Activated CD8-positive, alpha-beta T cell treated with anti-CD3 and anti-CD28 coated beads for 36 hours (primary cell): ENCODE measurements around the gene FSTL4. TPM values are rescaled to one million over a fixed set of nuclear protein-coding genes. Genes with fewer than 3 reads are reported as not detected.

Source experiments
- ATAC-seq: fragments of 200-7000 bp; cut with Tn5 transposase; one replicate; pipeline ENCODE4 v1.10.0; 2021; ENCODE audit warnings: mild to moderate bottlenecking, moderate library complexity
- CTCF ChIA-PET: fragments of 350-600 bp; sonication (Branson Sonifier 250); formaldehyde crosslinking; loops from one replicate; lab custom pipeline; 2021; ENCODE audit warnings: antibody characterized with exemption; lab: Charles Lee
- POLR2A ChIA-PET: fragments of 350-600 bp; sonication (Branson Sonifier 250); formaldehyde crosslinking; loops from one replicate; lab custom pipeline; 2021; ENCODE audit warnings: antibody characterized with exemption; lab: Charles Lee
- DNase-seq: peaks from one replicate; pipeline ENCODE4 v3.0.0-alpha.2; 2020
- H3K27ac Mint-ChIP-seq: one replicate; pipeline ENCODE4 v1.8.0; 2021; ENCODE audit warnings: mild to moderate bottlenecking, mixed read lengths
- H3K27me3 Mint-ChIP-seq: one replicate; pipeline ENCODE4 v1.8.0; 2021; ENCODE audit warnings: mixed read lengths
- H3K36me3 Mint-ChIP-seq: one replicate; pipeline ENCODE4 v1.8.0; 2021; ENCODE audit warnings: low read depth, mixed read lengths
- H3K4me1 Mint-ChIP-seq: one replicate; pipeline ENCODE4 v1.8.0; 2021; ENCODE audit warnings: low read depth, mixed read lengths
- H3K4me3 Mint-ChIP-seq: one replicate; pipeline ENCODE4 v1.8.0; 2021; ENCODE audit warnings: mild to moderate bottlenecking, moderate library complexity, mixed read lengths
- H3K9me3 Mint-ChIP-seq: one replicate; pipeline ENCODE4 v1.8.0; 2021; ENCODE audit warnings: mixed read lengths
- intact Hi-C: fragments of 100-400 bp; cut with micrococcal nuclease; formaldehyde crosslinking; loops from one replicate; pipeline ENCODE4 v1.10.0; 2022
- total RNA-seq, 2 experiments: library from RNA; stranded (reverse); gene quantifications; one replicate each; pipeline ENCODE4 v1.2.3, GENCODE V29; 2021
- TF ChIP-seq, protein P1 (sequence below): fragments of 200-600 bp; IDR thresholded peaks from one replicate; pipeline ENCODE4 v1.8.0; 2022; ENCODE audit warnings: antibody characterized with exemption, mild to moderate bottlenecking

FSTL4 gene
- total RNA-seq, 2 experiments from 2014 or later: not detected

DNA sequence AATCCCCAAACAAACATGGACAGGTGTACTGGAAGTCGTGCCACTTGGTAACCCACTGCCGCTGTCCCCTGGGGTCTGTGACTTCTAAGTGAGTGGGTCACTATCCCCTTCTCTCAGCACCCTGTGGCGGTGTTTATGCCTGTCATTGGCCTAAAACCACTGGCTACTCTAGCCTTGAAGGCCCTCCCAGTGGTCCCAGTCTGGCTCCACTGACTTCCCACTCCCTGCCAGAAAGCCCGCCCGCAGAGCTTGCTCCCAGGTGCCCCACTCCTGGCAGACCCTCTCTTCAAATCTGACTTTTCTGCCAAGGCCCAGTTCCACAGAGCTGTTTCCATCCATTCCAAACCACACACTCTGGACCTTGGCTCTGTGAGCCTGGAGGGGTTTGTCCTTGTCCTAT lies 286.0 kb downstream of the FSTL4 start:
- DNase-seq (no peak), ATAC-seq (no peak)
- no peaks in the 10 kb centered on the region for H3K36me3 Mint-ChIP-seq
- TF ChIP-seq, protein P1, sequence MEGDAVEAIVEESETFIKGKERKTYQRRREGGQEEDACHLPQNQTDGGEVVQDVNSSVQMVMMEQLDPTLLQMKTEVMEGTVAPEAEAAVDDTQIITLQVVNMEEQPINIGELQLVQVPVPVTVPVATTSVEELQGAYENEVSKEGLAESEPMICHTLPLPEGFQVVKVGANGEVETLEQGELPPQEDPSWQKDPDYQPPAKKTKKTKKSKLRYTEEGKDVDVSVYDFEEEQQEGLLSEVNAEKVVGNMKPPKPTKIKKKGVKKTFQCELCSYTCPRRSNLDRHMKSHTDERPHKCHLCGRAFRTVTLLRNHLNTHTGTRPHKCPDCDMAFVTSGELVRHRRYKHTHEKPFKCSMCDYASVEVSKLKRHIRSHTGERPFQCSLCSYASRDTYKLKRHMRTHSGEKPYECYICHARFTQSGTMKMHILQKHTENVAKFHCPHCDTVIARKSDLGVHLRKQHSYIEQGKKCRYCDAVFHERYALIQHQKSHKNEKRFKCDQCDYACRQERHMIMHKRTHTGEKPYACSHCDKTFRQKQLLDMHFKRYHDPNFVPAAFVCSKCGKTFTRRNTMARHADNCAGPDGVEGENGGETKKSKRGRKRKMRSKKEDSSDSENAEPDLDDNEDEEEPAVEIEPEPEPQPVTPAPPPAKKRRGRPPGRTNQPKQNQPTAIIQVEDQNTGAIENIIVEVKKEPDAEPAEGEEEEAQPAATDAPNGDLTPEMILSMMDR: no peak
- H3K4me3 Mint-ChIP-seq: no peak overlapping the region
- ChIA-PET CTCF (interaction anchor here (1.0 to 2.0 kb wide), 3 partner anchors 97 to 543 kb away, joined by 3 to 5 read pairs (median 5); no protein-coding TSS in a partner anchor), POLR2A (no interaction called here)
- H3K27me3 Mint-ChIP-seq: no peaks in the 10 kb centered on the region
- H3K9me3 Mint-ChIP-seq: no peaks in the 10 kb centered on the region
- intact Hi-C loops: no loop called here
- no peak overlapping the region for H3K27ac Mint-ChIP-seq
- peaks cover 14% of the 10 kb centered on the region for H3K4me1 Mint-ChIP-seq

DNA sequence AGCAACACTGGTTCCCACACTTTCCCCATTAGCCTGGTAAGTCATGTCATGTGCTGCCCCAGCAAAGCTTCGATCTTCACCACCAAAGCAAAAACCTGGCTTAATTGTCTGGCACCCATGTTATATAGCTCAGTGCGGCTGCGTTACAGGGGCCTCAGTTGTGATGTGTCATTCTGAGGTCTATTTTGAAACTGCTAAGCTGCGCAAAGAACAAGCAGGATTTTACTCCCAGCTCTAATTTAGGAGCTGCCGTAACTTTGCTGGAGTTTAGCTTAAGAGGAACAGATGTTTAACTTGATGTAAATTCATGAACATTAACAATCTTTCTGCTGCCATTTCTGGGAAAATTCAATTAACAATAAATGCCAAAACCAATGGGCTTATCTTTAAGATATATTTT lies 286.5 kb downstream of the FSTL4 start:
- Mint-ChIP-seq H3K36me3 (no peaks in the 10 kb centered on the region), H3K4me1 (peaks cover 14% of the 10 kb centered on the region), H3K27me3 (no peaks in the 10 kb centered on the region), H3K27ac (no peak overlapping the region), H3K9me3 (no peaks in the 10 kb centered on the region), H3K4me3 (no peak overlapping the region)
- no peak for ATAC-seq
- CTCF ChIA-PET: interaction anchor here (1.0 to 2.0 kb wide), 2 partner anchors 98 to 215 kb away, joined by 5 read pairs; no protein-coding TSS in a partner anchor
- POLR2A ChIA-PET: no interaction called here
- TF ChIP-seq, protein P1: no peak
- DNase-seq: no peak
- intact Hi-C loops: no loop called here

DNA sequence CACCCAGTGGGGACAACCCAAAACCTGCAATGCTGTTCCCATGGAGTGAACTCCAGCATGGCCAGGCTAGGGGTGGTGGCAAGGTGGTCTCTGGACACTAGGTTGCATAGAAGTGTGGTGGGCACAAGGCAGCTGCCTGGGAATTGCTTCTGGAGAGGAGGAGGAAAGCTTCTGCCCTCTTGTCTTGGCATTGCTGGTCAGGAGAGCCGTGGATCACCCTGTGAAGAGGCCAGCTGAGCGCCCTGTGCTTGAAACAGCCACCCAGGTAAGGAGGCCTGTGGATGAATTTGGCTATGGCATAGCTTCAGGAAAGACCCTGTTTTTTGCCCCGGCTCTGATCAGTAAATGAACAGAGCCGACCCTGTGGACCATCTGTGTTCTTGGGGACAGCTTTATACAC lies 287.4 kb downstream of the FSTL4 start:
- H3K27me3 Mint-ChIP-seq: no peaks in the 10 kb centered on the region
- ChIA-PET CTCF (no interaction called here), POLR2A (no interaction called here)
- peaks cover 14% of the 10 kb centered on the region for H3K4me1 Mint-ChIP-seq
- H3K36me3 Mint-ChIP-seq: no peaks in the 10 kb centered on the region
- H3K9me3 Mint-ChIP-seq: no peaks in the 10 kb centered on the region
- H3K27ac Mint-ChIP-seq: no peak overlapping the region
- ATAC-seq: no peak
- intact Hi-C loops: no loop called here
- H3K4me3 Mint-ChIP-seq: no peak overlapping the region
- DNase-seq: no peak
- TF ChIP-seq, protein P1: no peak

DNA sequence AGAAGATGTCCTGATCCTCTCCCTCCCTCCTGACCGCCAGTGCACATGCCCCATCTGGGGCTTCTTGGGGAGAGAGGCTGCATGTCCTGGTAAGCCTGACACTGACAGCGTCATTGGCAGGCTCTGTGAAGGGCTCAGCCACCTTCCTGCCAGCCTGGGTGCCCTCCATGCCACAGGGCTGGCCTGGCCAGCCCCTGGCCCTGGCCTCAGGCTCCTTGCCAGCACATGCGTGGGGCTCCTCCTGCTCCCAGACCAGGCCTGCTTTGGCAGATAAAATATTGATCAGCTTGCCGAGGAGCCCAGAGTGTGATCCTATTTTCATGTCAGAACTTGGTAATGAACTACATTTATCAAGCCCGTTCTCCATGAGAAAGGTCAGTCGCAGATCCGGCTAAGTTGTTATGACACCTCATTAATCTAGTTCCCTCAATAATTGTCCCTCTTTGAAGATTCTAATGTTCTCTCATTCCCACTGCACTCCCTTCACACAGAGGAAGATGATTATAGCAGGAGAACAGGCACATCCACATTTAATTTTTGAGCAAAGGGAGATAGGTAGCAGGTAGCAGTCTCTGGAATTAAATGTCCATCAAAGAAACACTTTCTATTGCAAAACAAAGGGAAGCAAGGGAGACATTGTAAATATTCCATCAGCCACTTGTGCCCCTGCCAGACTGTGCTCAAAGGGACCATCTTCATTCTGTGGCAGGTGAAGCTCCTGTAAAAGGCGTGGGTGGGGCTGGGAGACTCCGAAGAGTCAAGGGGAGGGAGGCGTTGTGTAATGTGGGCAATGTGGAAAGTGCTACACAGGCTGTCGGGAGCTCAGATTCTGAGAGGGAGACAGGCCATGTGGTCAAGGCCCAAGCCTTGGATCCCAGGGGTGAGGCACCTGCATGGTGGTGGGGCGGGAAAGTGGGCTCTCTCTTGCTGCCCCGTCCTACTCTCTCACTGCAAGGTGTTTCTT lies 288.6 kb downstream of the FSTL4 start:
- H3K36me3 Mint-ChIP-seq: no peaks in the 10 kb centered on the region
- intact Hi-C loops: no loop called here
- CTCF ChIA-PET: no interaction called here

More for the DNA sequence above, 288.6 kb downstream of the FSTL4 start:
- H3K4me1 Mint-ChIP-seq: peaks cover 14% of the 10 kb centered on the region
- no peaks in the 10 kb centered on the region for H3K27me3 Mint-ChIP-seq
- ATAC-seq (no peak), DNase-seq (no peak)
- POLR2A ChIA-PET: no interaction called here
- TF ChIP-seq, protein P1: no peak
- no peak overlapping the region for H3K4me3 Mint-ChIP-seq
- H3K27ac Mint-ChIP-seq: no peak overlapping the region
- H3K9me3 Mint-ChIP-seq: no peaks in the 10 kb centered on the region
